GM11168 (cell line): ENCODE data around the gene ZNF821.
"Not testable (repeated sequence)": the region's sequence is repeated elsewhere in the genome, so short reads cannot be mapped to it uniquely, and the experiment has no call there.

ENCODE experiments used
- in situ Hi-C: fragments of 300-500 bp; cut with MboI; formaldehyde crosslinking; loops from one replicate; pipeline ENCODE4 v1.12.0; 2022; ENCODE audit warnings: low sequenced_read_pairs; ENCODE audit not compliant: unreplicated experiment

ZNF821 gene

GRCh38 chr16:71826533-71827017 lies 57.4 kb downstream of the ZNF821 start:
- in situ Hi-C loops, result no loop called here

- in situ Hi-C loops, result not testable (repeated sequence)
These were observed 66.9 kb downstream of the ZNF821 start for GRCh38 chr16:71817155-71817500.

- in situ Hi-C loops, result no loop called here
These were observed 72.7 kb downstream of the ZNF821 start for GRCh38 chr16:71811261-71811803.

GRCh38 chr16:71810155-71810530 lies 73.8 kb downstream of the ZNF821 start:
- in situ Hi-C loops, result not testable (repeated sequence)
